ENCODE results near the gene GAD2.

The GAD2 gene

GRCh38 chr10:26300001-26300400, 83.4 kb downstream of the GAD2 start:
- no peak overlapping the region for H3K4me3 ChIP-seq (replicated peaks; ENCODE audit: low read depth, low read length)
- no peak for DNase-seq (ENCODE audit: extremely low read depth, low read depth)
- no peak for TF ChIP-seq CTCF (IDR thresholded peaks at IDR 0.05; ENCODE audit: low read depth, low read length, missing control alignments)

GRCh38 chr10:26303366-26303765, 86.8 kb downstream of the GAD2 start:
- no peak overlapping the region for H3K4me3 ChIP-seq (replicated peaks; ENCODE audit: low read depth, low read length)
- TF ChIP-seq CTCF (IDR thresholded peaks at IDR 0.05; ENCODE audit: low read depth, low read length, missing control alignments) = no peak
- no peak for DNase-seq (ENCODE audit: extremely low read depth, low read depth)

GRCh38 chr10:26310361-26310760, 93.8 kb downstream of the GAD2 start:
- no peak for TF ChIP-seq CTCF (IDR thresholded peaks at IDR 0.05; ENCODE audit: low read depth, low read length, missing control alignments)
- DNase-seq (ENCODE audit: extremely low read depth, low read depth) = no peak
- no peak overlapping the region for H3K4me3 ChIP-seq (replicated peaks; ENCODE audit: low read depth, low read length)

- DNase-seq (ENCODE audit: extremely low read depth, low read depth) = no peak
- no peak overlapping the region for H3K4me3 ChIP-seq (replicated peaks; ENCODE audit: low read depth, low read length)
- TF ChIP-seq CTCF (IDR thresholded peaks at IDR 0.05; ENCODE audit: low read depth, low read length, missing control alignments) = no peak
These were observed 94.9 kb downstream of the GAD2 start for GRCh38 chr10:26311383-26311940.

GRCh38 chr10:26314265-26315013, 97.9 kb downstream of the GAD2 start:
- DNase-seq (ENCODE audit: extremely low read depth, low read depth) = no peak
- TF ChIP-seq CTCF (IDR thresholded peaks at IDR 0.05; ENCODE audit: low read depth, low read length, missing control alignments) = no peak
- H3K4me3 ChIP-seq (replicated peaks; ENCODE audit: low read depth, low read length) = no peak overlapping the region

GRCh38 chr10:26318672-26319071, 102.1 kb downstream of the GAD2 start:
- H3K4me3 ChIP-seq (replicated peaks; ENCODE audit: low read depth, low read length) = no peak overlapping the region
- TF ChIP-seq CTCF (IDR thresholded peaks at IDR 0.05; ENCODE audit: low read depth, low read length, missing control alignments) = no peak
- no peak for DNase-seq (ENCODE audit: extremely low read depth, low read depth)

Data from HFF-Myc (cell line).